GM08714 (cell line): Measurements from ENCODE around the gene FUT4.
"Not testable (repeated sequence)": the region's sequence is repeated elsewhere in the genome, so short reads cannot be mapped to it uniquely, and the experiment has no call there.

Experiments
- H3K4me3 ChIP-seq: fragments of 200-500 bp; sonication (Bioruptor generic); 2 replicates; pipeline ENCODE4 v1.5.1; 2014; ENCODE audit warnings: mild to moderate bottlenecking, low read length, inconsistent platforms
- ZNF274 ChIP-seq: IDR thresholded peaks from 2 replicates; pipeline ENCODE4 v1.6.1; 2012; ENCODE audit warnings: mild to moderate bottlenecking, low read depth, low read length

Gene FUT4

GRCh38 chr11:94545264-94546161, 1.8 kb downstream of the FUT4 start:
- TF ChIP-seq ZNF274, result no peak

GRCh38 chr11:94546162-94546470, 2.4 kb downstream of the FUT4 start:
- peak overlapping the region; percentile 76; the same call in 1 of the 2 replicates for H3K4me3 ChIP-seq
- no peak for TF ChIP-seq ZNF274

More at GRCh38 chr11:94545264-94546161, 1.8 kb downstream of the FUT4 start:
- peak overlapping the region; percentile 76; the same call in 1 of the 2 replicates for H3K4me3 ChIP-seq

GRCh38 chr11:94546886-94547285, 3.2 kb downstream of the FUT4 start:
- peak overlapping the region; percentile 26 for H3K4me3 ChIP-seq
- no peak for TF ChIP-seq ZNF274

- no peak for TF ChIP-seq ZNF274
Measured at GRCh38 chr11:94549146-94549545, 5.4 kb downstream of the FUT4 start.

GRCh38 chr11:94550513-94550912, 6.8 kb downstream of the FUT4 start:
- no peak for TF ChIP-seq ZNF274
- H3K4me3 ChIP-seq, result no peak overlapping the region

More at GRCh38 chr11:94549146-94549545, 5.4 kb downstream of the FUT4 start:
- no peak overlapping the region for H3K4me3 ChIP-seq

- TF ChIP-seq ZNF274, result no peak
- no peak overlapping the region for H3K4me3 ChIP-seq
Measured at GRCh38 chr11:94553938-94554337, 10.2 kb downstream of the FUT4 start.

- H3K4me3 ChIP-seq, result not testable (repeated sequence)
Measured at GRCh38 chr11:94555752-94556329, 12.1 kb downstream of the FUT4 start.

GRCh38 chr11:94557421-94557820, 13.7 kb downstream of the FUT4 start:
- no peak for TF ChIP-seq ZNF274

GRCh38 chr11:94557992-94558391, 14.3 kb downstream of the FUT4 start:
- no peak for TF ChIP-seq ZNF274
- H3K4me3 ChIP-seq, result no peak overlapping the region

More at GRCh38 chr11:94557421-94557820, 13.7 kb downstream of the FUT4 start:
- no peak overlapping the region for H3K4me3 ChIP-seq

GRCh38 chr11:94558468-94558867, 14.7 kb downstream of the FUT4 start:
- no peak for TF ChIP-seq ZNF274
- no peak overlapping the region for H3K4me3 ChIP-seq

- TF ChIP-seq ZNF274, result no peak
- no peak overlapping the region for H3K4me3 ChIP-seq
Measured at GRCh38 chr11:94558932-94559331, 15.2 kb downstream of the FUT4 start.

- H3K4me3 ChIP-seq, result no peak overlapping the region
- TF ChIP-seq ZNF274, result no peak
Measured at GRCh38 chr11:94559361-94559760, 15.6 kb downstream of the FUT4 start.

- no peak for TF ChIP-seq ZNF274
- no peak overlapping the region for H3K4me3 ChIP-seq
Measured at GRCh38 chr11:94560834-94561233, 17.1 kb downstream of the FUT4 start.

- H3K4me3 ChIP-seq, result no peak overlapping the region
- TF ChIP-seq ZNF274, result no peak
Measured at GRCh38 chr11:94563176-94563847, 19.6 kb downstream of the FUT4 start.
